Measurements from ENCODE around the gene OPRL1.

Gene OPRL1

DNA sequence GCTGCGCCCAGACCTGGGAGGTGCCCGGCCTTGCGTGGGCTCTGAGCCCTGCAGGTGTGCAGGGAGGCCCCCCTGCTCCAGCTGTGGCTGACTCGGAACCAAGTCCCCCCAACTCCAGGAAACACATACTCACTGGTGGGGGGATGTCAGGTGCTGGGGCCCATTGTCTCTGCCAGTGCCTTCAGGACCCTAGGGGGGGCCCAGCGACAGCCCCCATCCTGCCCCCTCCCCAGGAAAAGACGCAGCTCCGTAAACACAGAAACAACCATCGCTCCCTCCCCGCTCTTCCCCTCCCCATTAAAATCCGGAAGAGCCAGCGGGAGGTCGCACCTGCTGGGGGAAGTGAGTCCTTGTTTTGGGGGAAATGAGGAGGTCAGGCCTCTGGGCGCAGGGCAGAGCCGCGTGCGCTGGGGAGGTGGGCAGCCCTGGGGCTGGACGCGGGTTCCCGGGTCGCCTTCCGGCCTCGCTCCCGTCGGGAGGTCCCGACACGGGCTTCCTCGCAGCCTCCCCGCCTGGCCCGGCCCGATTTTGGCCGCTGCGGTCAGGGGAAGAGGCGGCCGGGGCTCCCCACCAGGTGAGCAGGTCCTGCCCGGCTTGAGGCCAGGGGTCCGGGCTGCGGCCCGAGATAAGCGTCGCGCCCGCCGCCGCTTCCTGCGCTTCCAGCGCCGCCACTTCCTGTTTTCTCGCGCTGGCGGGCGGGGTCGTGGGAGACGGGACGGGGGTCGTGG is 37.7 kb upstream of the OPRL1 start:
- FAIRE-seq = no peak

DNA sequence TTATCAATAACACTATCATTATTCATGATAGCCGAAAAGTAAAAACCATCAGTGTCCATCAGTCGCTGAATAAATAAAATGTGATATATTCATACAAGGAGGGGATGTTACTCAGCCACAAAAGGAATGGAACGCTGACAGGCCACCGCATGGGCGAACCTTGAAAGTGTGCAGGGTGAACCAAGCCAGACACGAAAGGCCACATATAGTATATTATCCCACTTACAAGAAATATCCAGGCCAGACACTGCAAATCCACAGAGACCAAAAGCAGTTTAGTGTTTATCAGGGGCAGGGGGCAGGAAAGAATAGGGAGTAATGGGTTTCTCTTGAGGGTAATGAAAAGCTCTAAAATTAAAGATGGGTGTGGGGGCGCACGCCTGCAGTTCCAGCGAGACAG is 36.1 kb upstream of the OPRL1 start:
- no peak for FAIRE-seq

DNA sequence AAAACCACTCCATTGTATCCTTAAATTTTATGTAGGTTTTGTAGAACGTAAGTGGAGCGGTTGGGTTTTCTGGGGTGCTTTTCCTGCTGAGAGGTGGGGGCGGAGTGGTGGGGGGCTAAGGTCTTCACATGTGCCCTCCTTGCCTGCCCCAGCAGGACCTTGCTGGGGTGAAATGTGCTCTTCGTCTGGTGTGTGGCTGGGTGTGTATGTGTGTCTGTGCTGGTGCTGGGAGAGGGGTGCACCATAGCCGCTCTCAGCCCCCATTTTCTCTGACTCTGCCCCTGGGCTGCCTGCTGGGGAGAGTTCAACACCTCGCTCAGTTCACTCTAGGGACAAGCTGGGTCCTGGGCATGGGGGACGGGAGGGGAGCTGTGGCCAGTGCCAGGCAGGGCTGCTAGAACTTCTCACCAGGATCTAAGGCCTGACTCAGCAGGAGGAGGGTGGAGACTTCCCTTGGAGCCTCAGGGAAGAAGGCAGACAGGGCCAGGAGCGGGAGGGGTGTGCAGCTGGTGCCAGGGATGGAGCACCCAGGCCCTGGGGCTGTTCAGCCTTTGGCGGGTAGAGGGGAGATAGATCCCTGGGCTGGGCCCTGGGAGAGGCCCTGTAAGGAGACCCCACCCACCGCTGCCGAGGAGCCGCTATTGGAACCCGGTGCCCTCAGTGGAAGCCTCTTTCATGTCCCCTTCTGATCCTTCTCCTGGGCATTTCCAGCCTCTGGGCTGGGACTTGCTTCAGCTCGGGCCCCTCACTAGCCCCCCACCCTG is 35.2 kb upstream of the OPRL1 start:
- no peak for FAIRE-seq

DNA sequence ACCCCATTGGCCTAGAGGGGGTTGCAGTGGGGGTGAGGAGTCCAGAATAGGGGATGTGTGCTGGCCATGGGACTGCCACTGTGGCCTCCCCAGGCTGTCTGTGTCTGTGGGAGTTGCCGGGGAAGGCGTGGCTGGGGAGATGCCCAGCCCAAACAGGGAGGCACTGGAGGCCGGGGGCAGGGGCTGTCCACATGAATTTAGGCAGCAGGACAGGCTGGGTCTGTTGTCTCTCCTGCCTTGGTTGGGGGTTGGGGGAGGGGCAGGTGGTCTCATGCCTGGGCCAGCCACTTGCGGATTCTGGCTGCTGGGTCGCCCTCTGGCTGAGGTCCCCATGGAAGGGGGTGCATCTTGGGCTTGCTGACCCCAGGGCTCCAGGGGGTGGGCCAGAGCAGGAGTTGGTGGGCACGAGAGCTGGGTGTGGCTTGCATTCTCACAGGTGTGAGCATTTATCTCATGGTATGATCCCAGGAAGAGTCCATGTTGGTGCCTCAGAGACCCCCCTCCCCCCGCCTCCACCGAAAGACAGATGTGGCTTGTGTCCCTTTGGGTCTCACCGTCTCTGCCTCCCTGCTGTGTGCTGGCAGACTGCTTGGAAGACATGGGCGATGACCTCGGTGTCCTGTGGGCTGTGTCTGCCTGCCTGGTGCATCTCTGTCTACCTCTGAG is 34.4 kb upstream of the OPRL1 start:
- FAIRE-seq = no peak

DNA sequence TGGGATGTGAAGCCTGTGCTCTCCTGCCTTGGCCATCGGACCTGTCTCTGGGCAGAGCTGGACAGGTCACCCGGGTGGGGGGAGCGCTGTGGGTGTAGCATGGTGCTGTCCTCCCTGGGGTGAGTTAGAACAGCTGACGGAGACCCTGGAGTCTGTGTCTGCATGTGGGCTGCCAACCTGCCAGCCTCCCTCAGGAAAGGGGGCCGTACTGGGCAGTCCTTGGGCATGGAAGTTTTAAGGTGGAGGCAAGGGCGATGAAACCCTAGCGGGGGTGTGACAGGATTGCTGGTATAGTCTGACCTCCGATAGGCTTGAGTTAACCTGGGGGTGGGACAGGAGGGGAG is 32.9 kb upstream of the OPRL1 start:
- FAIRE-seq = no peak

DNA sequence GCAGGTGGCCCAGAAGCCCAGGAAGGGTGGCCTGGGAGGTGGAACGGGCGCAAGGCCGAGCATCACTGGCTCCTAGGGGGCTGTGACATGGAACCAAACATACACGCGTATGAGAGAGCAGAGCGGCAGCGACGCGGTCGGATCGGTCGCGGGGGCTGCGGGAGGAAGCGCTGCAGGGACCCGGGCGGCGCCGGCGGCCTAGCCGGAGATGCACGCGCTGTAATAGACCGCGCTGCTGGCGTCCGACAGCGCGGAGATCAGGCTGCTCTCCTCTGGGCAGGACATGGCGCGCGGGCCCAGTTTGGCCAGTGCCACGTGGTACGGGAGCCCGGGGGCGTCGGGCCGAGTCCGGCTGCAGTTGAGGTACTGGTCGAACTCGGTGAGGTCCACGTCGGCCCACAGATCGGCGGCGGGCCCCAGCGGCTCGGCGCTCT is 31.9 kb upstream of the OPRL1 start:
- no peak for FAIRE-seq

DNA sequence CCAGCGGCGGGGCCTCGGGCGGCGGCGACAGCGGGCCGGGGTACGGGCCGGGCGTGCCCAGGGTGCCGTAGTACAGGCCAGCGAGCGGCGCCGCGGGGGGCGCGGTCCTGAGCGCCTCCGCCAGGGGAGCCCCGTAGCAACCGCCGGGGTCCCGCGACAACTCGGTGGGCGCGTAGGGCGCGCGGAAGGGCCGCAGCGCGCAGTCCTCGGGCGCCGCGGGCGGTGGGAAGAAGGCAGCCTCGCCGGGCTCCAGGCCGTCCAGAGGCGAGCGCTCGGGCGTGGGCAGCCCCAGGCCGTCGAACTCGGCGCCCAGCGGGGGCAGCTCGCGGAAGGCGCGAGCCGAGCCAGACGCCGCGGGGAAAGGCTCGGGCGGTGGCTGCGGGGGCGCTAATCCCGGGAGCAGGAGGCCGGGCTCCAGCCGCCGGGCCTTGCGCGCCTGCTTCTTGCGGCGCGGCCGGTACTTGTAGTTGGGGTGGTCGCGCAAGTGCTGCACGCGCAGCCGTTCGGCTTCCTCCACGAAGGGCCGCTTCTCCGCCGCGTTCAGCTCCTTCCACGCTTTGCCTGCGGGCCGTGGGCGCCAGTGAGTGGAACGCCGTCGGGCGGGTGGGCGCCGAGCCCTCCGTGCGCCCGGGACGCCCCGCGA is 31.4 kb upstream of the OPRL1 start:
- FAIRE-seq = no peak

DNA sequence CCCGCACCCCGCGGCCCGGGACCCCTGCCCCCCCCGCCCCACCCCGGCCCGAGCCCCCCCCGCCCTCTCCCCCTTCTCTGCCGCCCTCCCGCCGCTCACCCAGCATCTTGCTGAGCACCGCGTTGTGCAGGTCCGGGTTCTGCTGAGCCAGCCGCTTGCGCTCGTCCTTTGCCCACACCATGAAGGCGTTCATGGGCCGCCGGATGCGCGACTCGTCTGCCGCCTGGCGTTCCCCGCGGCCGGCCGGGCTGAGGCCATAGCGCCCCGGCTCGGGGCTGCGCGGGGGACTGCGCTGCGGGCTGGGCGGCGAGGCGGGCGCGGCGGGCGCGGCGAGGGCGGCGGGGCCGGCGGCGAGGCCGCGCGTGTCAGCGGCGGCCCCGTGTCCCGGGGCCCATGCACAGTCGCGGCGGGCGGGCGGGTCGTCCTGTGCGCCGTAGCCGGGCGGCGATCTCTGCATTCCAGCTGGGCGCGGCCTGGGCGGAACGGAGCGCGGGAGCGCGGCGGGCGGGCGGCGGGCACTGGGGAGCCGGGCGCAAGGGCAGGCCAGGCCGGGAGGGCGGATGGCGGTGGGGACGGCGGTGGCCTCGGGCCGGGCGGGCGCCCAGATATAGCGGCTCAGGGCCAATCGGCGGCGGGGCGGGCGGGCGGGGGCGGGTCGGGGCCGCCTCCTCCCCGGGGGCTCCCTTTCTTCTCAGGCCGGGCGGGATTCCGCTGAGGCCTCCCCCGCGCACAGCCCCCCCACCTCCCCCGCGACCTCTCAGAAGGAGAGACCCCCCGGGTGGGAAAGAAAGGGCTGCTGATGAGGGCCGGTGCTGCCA is 30.6 kb upstream of the OPRL1 start, which contains the start of gene SOX18:
Gene SOX18 (minus strand): TSS at position 580 of the 818 bp plus-strand sequence. CDS start 123 bp downstream, at position 457.
- FAIRE-seq = no peak

DNA sequence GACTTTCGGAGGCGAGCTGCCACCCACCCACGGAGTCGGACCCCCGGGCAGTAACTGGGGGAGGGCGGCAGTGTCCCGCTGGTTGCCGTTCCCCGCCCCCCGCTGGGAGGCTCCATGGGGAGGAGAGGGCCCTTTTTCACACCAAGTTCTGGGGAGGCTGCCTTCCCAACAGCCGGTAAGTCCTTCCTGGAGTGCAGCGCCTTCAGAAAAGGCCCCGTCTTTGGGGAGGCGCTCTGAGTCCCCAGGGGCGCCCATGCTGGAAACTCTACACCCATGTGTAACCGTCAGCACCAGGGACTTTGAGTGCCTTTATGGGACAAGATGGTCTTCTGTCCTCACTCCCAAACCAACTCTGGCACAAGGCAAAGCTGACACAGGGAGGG is 30.0 kb upstream of the OPRL1 start:
- no peak for FAIRE-seq

DNA sequence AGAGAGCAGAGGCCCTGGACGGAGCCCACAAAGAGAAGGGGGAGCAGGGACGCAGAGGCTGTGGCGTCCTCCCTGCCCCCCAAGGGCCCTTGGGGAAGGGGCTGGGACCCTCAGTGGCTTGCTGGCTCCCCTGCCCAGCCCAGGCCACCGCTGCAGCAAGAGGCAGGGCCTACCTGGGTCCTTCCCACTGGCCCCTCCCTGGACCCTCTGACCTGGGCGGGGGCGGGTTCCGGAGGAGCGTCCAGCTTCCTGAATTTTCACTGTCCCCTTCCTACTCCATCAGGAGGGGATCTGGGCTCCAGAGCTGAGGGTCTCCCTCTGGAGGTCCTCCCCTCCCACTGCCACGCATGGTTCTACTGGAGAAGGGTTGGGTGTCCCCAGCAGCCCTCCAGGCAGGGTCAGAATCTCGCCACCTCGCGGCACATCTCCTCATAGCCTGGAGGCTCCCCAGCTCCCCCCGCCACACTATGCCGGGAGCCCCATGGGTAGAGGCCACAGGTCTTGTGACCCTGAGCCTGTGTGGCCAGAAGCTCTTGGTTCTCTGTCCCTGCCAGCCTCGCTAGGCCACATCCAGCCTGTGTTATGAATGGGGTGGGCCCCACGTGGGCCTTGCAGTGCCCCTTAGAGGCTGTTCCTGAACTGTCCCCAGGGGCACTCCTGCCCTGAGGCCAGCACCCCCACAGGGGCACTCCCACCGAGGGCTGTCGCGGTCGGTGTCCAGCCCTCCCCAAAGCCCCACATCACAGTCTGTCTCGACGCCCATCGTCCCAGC is 29.4 kb upstream of the OPRL1 start:
- FAIRE-seq = no peak

DNA sequence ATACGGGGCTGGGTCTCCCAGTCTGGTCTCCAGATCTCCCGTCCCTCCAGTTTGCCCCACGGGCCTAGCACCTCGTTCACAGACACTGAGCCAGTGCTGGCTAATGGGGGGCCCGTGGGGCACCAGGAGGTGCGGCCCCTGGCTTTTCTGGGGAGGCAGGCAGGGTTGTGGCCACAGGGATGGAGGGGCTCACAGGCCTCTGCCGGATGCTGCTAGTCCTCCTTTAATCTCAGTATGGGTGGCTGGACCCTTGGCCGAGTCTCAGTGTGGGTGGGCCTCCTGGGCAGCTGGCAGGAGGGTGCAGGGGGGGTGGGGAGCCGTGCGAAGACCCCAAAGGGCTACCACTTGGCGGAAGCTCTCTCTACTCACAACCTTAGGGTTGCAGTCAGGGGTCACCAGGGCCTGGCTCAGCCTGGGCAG is 28.8 kb upstream of the OPRL1 start:
- no peak for FAIRE-seq

DNA sequence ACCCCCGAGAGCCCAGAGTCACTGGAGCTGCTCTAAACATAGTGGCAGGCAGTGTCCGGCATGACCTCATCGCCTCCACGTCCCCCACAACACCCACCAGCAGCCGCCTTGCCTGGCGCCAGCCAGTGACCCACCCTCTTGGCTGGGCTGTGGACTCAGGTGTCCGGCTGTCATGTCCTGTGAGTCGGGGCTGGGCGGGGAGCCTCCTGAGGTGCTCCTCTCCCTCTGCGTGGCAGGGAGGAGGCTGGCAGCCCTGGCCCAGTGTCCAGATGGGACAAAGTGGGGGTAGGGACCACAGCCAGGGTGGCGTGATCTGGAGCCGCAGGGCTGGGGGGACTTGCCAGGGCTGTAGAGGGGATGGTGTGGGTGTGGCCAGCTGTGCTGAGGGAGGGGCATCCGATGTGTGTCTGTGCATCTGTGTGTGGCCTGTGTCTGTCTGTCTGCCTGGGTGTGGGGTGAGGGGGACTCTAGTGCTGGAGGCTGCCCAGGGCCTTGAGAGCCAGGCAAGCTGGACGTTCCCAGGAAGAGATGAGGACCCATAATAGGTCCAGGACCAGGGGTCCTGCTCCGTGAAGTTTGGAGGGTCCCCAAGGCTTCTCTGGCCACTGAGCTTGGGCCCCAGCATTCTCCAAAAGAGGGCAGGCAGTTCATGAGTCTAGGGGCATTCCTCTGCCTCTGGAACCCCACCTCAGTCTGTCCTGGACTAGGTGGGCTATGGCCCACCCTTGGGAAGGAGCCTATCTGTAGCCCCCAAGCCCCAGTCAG is 28.1 kb upstream of the OPRL1 start:
- FAIRE-seq = no peak

DNA sequence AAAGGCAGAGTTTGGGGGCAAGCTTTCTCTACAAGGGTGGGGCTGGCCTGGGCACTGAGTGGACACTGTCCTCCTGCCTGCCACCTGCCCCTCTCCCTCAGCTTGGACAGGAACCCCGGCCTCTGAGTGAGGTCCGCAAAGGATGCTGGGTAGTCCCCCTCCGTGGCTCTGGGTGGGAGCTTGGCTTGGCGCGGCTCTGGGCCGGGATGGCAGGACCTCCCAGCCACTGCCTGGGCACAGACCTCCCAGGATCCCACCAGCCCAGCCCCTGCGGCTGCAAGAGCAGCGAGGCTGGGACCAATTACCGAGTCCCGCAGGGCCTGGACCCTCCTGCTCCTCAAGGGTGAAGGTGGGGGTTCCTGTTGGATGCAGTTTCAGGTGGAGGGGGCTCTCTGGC is 27.6 kb upstream of the OPRL1 start:
- no peak for FAIRE-seq

DNA sequence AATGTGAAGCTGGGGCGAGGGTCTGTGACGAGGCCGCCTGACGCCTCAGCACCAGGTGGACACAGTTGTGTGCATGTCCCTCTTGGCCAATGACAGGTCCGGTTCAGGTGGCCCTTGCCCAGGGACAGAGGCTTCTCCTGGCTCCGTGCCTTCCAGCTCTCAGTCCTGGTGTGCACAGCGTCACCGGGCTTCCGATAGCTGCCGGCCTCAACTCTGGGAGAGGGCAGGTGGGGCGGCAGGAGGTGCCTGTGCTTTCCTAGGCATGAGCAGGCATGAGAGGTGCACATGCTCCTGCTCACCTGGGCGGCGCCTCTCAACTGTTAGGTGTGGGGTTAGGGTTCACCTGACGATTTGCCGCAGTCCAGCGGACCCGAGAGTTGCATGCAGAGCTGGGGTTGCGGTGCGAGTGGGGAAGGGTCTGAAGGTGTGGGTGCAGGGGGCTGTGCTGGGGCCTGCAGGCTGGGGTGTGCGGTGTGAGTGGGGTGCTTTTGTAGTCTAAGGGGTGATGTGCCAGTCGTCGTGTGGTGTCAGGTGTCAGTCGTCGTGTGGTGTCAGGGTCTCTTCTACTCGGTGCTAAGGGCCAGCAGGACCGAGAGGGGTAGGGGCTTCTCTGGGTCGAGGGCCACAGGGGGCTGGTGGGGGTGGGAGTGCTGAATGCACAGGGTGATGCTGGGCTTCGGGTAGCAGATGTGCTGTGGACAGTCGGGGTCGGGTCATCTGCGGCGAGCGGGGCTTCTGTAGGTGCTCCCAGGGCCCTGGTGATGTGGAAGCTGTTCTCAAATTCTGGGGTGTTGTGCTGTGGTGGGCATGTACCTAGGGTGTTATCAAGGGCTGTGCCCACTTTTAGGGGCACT is 26.7 kb upstream of the OPRL1 start:
- no peak for FAIRE-seq

DNA sequence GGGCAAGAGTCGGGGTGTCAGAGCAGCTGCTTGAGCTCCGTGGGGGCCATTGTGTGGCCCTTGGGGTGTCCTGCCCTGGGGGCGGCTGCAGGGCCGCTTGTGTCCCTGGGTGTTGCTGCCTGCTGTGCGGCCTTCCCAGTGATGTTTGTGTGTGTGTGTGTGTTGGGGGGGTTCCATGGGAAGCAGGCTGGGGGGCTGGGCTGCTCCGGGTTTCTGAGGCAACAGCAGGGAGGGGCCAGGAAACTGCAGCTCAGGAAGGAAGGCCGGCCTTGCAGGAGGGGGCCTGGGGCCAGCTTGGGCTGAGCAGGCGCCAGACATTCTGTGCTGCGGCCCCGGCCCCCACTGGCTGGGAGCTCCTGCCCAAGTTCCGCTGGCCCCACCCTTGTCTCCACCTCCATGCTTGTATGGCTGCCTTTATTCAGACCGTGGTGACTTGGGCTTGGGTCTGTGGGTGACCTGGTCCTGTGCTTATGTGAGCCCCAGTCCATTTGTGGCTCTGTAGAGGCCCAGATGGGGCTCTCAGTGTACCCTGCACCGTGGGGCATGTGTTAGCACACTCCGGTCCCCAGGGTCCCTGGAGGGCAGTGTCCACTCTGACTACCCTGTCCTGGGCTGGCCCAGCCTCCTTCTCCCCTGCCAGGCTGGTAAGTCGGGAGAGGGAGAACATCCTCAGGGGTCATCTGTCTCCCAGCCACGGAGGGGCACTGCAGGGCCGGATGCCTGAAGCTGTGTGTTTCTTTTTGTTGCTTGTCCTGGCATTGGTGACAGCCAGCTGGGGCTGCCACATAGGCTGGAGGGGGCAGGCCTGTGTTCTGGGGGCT is 25.8 kb upstream of the OPRL1 start:
- FAIRE-seq = no peak

DNA sequence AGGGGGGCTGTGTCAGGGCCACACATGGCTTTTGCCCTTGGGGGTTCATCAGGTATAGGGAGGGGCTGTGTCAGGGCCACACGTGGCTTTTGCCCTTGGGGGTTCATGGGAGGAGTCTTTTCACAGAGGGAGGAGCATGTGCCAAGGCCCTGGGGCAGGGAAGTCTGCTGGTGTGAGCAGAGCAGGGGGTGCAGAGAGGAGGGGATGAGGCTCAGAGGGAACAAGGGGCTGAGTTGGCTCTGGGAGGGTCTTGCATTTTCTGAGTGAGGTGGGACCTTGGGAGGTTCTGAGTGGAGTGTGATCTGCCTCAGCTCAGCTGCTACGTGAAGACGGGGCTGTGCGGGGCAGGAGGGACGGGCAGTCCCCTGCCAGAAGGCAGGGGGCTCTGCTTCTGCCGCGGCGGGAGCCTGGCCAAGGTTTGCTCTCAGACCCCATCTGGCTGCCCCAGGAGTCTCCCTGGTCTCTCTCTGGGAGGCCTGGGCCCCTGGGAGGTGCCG is 24.4 kb upstream of the OPRL1 start:
- no peak for FAIRE-seq

DNA sequence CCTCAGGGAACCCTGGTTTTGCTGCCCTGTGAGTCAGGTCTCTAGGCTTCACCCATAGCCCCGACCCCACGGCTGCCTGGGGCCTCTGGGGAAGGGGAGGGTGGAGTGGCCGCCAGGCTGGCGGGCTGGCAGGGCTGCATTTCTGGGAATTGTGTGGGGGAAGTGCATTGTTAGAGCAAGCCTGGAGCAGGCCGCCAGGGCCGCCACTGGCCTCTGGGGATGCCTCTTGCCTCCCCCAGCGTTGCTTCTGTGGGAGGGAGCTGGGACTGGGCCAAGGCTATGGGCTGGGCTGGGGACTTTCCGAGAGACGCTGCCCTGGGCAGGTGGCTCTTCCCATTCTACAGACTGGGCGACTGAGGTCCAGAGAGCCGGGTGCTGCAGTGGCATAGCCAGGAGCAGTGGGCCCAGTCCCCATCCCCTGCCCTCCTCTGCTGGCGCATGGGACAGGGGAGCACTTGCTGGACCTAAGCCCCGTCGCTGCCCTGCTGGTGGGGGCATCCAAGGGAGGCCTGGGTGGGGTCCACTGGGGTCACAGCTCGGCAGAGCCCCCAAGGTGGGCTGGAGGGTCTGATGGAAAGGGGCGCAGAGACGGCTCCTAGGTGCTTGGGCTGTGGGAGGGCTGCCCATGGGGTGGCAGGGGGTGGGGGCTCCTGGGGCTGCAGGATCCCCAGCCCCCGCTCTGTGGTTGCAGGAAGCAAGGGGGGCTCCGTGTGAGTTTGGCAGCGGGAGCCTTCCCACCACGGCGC is 23.8 kb upstream of the OPRL1 start:
- FAIRE-seq = no peak

DNA sequence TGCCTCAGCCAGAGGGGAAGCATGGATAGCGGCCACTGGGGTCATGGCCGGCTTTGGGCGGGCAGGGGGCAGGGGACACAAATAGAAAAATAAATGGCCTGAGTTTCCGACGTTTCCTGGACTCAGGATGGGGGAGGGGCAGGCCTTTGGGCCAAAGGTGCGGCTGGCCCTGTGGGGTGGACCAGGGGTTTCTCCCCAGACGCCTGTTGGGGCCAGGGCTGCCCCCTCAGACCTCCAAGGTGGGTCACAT is 23.3 kb upstream of the OPRL1 start:
- FAIRE-seq = no peak
